Hematopoietic multipotent progenitor cell treated with erythropoietin and hydrocortisone succinate and interleukin-3 and kit ligand, for 4 days (in vitro differentiated cells): ENCODE data around the gene PRKAR2A.
"Not testable (repeated sequence)": the region's sequence is repeated elsewhere in the genome, so short reads cannot be mapped to it uniquely, and the experiment has no call there.

Source experiments
- DNase-seq: peaks from one replicate; pipeline ENCODE4 v3.0.0-alpha.2; 2015

Gene PRKAR2A

DNA sequence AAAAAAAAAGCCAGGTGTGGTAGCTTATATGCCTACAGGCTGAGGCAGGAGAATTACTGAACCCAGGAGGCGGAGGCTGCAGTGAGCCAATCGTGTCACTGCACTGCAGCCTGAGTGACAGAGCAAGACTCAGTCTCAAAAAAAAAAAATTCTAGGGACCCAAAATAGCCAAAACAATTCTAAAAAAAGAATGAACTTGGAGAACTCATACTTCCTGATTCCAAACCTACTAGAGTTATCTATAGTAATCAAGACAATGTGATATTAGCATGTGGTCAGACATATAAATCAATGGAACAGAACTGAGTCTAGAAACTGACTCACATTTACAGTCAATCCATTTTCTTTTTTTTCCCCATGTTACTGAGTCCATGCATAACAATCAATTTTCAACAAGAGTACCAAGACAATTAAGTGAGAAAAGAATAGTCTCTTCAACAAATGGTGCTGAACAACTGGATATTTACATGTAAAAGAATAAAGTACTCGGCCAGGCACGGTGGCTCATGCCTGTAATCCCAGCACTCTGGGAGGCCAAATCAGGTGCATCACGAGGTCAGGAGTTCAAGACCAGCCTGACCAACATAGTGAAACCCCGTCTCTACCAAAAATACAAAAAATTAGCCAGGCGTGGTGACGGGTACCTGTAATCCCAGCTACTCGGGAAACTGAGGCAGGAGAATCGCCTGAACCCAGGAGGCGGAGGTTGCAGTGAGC lies 11.9 kb downstream of the PRKAR2A start:
- no peak for DNase-seq

DNA sequence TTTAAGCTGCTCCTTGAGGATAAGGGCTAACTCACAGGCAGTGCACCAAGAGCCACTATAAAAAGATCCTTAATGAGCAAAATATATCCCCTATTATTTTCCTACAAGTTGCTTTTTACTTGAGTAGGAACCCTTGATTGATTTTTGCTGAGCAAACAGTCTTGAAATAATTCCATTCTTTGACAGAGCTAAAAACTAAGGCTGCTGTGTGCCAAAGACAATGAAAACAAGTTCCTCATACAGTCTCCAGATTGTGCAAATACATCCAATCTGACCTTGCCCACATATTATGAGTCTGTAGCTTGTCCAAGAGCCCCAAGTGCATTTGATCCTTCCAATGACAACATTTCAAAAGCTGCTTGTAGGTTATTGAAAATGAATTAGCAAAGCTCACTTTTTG lies 15.0 kb downstream of the PRKAR2A start:
- DNase-seq: no peak

DNA sequence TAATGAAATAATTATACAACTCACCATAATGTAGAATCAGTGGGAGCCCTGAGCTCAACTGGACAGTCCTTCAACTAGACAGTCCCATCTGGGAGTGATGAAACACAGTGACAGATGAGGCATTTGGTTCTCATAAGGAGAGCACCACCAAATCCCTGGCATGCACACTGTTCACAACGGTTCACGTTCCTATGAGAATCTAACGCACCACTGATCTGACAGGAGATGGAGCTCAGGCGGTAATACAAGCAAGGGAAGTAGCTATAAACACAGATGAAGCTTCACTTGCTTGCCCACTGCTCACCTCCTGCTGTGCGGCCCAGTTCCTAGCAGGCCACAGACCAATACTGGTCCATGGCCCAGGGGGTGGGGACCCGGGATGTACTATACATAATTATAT lies 17.0 kb downstream of the PRKAR2A start:
- DNase-seq: no peak

DNA sequence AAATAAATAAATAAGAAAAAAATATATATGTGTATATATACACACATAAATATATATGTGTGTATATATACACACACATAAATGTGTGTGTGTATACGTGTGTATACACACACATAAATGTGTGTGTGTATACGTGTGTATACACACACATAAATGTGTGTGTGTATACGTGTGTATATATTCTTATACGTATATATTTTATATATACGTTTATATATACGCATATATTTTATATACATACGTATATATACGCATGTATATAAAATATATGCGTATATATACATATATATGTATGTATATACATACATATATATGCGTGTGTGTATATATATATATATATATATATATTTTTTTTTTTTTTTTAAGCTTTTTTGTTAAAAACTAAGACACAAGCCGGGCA lies 18.1 kb downstream of the PRKAR2A start:
- DNase-seq: not testable (repeated sequence)

DNA sequence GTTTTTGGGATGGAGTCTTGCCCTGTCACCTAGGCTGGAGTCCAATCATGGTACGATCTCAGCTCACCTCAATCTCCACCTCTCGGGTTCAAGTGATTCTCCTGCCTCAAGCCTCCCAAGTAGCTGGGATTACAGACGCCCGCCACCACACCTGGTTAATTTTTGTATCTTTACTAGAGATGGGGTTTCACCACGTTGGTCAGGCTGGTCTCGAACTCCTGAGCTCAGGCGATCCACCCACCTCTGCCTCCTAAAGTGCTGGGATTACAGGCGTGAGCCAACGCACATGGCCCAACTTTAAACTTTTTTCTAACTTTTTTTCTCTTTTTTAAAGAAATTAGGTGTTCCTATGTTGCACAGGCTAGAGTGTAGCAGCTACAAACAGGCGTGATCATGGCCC lies 19.8 kb downstream of the PRKAR2A start:
- DNase-seq: not testable (repeated sequence)

DNA sequence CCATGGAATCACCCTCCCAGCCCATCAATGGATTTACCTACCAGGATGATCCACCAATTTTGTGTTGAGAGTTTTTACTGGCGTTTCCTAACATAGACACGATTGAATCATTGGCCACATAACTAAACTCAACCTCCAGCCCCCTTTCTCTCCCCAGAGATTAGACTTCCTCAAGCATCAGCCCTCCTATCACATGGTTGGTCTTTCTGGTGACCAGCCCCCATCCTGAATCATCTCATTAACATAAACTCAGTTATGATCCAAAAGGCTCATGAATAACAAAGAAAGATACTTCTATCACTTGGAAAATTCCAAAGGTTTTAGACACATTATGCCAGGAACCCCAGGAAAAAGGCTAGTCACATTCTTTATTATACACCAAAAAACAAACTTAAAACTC lies 21.2 kb downstream of the PRKAR2A start:
- peak; percentile 26 for DNase-seq

DNA sequence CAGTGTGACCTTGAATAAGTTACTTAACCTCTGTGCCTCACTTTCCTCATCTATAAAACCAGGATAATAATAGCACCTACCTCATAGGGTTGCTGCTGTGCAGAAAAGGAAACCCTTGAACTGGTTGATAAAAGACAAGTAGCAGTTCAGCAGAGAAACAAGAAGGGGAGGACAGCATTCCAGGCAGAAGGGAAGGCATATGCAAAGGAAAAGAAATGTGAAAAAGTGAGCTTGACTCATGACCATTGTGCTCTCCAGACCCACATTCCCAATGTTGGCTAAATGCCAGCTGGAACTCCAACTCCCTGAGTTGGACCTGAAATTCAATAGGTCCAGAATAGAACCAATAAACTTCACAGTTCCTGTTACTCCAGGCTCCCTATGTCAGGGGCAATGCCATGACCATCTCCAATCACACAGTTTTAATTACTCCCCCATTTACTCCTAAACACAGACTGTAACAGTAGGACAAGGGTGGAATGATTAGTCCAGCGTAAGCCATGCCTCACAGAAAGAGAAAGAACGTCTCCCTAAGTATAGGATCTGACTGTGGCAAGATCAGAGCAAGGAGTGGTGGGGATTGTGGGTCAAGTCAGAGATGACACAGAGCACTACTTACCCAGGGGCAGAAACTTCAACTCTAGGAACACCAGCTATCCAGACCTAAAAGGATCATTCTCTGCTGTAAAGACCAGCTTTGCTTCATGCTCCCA lies 26.9 kb downstream of the PRKAR2A start:
- no peak for DNase-seq

DNA sequence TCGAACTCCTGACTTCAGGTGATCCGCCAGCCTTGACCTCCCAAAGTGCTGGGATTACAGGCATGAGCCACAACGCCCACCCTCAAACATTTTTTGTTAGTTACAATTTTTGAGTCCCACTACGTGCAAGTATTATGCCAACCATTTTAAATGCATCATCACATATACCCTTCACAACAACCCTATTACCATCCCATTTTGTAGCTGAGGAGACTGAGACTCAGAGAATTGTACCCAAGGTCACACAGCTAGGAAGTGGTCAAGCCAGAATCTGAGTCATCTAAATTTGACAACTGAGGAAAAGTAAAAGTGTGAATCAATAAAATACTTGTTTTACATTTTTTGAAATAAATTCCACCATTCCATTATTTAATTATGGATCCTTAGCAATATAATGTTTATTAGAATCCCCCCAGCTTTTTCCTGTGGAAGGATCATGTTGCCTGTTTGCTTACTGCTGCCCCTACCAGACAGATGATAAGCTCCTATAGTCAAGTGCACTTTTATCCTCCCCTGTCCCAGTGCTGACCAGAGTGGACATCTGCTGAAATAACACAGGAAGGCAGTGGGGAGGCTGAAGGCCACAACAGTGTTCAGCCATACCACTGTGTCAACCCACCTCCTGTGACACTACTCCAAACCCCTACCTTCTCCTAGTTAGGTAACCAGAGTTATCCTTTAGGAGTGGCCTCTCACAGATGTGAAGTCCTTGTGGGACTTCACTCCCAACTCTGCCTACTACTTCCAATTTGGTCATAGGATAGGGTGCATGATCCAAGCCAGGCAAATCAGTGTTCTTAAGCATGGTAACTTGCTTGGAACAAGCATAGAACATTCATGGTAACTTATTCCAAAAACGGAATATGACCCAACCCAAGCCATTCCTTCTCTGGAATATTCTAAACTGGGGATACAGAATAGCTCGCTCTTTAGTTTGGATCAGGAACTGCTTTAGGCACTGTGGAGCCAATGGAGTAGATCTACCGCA lies 28.1 kb downstream of the PRKAR2A start:
- no peak for DNase-seq

DNA sequence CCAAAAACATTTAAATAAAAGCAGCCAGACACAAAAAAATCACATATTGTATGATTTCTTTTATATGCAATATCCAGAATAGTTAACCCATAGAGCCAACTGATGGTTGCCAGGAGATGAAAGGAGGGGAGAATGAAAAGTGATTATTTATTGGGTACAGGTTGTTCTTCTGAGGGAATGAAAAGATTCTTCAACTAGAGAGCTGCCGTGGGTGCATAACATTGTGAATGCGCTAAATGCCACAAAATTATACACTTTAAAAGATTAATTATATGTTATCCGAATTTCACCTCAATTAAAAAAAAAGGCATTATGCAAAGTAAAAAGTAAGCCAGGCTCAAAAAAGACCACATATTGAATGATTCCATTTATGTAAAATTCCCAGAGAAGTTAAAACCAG lies 36.1 kb downstream of the PRKAR2A start:
- DNase-seq: no peak

DNA sequence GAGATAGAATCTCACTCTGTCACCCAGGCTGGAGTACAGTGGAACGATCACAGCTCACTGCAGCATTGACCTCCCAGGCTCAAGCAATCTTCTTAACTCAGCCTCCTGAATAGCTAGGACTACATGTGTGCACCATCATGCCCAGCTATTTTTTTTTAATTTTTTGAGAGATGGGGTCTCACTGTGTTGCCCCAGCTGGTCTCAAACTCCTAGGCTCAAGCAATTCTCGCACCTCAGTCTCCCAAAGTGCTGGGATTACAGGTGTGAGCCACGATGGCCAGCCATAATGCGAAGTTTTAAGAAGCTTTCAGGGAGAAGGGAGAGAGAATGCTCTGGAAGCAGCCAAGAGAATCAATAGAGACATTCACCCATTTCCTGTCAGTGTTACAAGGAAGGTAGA lies 42.7 kb downstream of the PRKAR2A start:
- DNase-seq: no peak

DNA sequence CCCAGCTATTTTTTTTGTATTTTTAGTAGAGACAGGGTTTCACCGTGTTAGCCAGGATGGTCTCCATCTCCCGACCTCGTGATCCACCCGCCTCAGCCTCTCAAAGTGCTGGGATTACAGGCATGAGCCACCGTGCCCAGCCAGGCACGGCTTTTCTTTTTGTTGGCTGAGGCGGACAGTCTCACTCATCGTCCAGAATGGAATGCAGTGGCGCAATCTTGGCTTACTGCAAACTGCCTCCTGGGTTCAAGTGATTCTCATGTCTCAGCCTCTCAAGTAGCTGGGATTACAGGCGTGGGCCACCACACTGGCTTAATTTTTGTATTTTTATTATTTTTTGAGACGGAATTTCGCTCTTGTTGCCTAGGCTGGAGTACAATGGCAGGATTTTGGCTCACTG lies 46.8 kb downstream of the PRKAR2A start:
- DNase-seq: not testable (repeated sequence)

DNA sequence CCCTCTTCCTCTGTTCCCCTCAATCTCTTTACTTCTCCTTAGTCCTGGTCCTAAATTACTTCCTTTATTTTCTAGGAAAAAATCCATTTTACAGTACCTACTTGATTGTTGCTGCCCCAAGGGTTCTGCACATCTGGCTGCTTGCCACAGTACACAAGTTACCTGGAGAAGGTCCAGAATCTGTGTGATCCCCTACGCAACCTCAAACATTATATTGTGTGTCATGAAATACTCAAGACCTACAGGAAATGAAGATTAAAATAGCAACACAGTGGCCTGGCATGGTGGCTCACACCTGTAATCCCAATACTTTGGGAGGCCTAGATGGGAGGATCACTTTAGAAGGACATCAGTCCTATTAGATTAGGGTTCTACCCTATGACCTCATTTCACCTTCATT lies 48.7 kb downstream of the PRKAR2A start:
- no peak for DNase-seq

DNA sequence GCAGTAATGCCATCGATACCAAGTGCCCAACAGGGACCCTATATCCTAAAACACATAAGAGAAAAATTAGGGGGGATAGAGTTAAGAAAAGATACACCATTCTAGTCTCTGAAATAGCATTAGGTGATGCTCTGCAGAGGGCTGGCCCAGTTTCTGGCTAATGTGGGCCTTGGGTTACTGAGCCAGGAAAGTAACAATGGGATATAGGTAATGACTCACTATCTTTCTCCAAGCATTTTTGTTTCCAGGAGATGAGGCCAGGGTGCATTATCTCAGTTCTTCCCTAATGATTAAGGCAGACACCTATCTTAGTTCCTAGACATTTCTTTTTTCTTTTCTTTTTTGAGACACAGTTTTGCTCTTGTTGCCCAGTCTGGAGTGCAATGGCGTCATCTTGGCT lies 50.0 kb downstream of the PRKAR2A start:
- DNase-seq: no peak

DNA sequence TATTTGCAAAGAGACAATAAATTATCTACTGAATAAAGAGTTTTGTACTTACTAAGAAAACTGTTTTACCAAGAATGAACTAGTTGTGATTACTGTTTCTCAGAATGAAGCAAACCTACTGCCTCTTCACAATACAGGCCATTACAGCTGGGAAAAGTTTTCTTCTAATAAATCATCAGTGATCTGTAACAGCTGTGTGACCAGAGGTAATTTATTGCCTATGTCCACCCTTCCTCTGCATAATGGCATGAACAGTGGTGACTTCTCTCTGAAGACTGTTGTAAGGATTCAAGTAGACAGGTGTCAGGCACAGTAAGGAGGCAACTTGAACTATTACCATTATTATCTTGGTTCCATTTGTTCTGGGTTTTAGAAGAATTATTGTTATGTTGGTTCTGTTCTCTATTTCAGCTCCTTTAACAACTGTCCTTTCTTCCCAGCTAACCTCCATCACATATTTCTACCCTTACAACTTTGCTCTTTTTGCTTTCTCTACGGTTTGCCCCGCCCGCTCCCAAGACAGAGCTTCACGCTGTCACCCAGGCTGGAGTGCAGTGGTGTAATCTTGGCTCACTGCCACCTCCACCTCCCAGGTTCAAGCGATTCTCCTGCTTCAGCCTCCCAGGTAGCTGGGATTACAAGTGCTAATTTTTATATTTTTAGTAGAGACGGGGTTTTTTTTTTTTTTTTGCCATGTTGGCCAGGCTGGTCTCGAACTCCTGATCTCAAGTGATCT lies 51.5 kb downstream of the PRKAR2A start:
- no peak for DNase-seq

DNA sequence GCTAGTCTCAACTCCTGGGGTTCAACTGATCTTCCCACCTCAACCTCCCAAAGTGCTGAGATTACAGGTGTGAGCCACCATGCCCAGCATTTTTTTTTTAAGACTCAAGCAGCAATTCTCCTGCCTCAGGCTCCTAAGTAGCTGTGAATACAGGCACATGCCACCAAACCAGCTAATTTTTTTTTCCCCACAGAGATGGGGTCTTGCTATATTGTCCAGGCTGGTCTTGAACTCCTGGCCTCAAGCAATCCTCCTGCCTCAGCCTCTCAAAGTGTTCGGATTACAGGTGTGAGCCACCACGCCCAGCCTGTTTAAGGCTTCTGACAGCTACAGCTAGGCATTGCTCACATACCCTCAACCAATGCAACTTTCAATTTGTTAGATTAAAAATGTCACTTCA lies 54.2 kb downstream of the PRKAR2A start:
- DNase-seq: not testable (repeated sequence)

DNA sequence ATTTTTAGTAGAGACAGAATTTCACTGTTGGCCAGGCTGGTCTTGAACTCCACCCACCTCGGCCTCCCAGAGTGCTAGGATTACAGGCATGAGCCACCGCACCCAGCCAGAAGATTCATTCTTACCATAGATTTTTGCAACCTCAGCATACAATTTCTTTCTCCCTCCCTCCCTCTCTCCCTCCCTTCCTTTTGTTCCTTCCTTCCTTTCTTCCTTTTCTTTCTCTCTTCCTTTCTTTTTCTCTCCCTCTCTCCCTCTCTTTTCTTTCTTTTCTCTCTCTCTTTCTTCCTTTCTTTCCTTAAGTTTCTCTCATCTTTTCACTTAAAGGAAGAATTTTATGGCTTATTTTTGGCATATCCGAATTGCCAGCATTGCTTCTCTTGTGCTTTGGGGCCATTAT lies 58.0 kb downstream of the PRKAR2A start:
- no peak for DNase-seq

DNA sequence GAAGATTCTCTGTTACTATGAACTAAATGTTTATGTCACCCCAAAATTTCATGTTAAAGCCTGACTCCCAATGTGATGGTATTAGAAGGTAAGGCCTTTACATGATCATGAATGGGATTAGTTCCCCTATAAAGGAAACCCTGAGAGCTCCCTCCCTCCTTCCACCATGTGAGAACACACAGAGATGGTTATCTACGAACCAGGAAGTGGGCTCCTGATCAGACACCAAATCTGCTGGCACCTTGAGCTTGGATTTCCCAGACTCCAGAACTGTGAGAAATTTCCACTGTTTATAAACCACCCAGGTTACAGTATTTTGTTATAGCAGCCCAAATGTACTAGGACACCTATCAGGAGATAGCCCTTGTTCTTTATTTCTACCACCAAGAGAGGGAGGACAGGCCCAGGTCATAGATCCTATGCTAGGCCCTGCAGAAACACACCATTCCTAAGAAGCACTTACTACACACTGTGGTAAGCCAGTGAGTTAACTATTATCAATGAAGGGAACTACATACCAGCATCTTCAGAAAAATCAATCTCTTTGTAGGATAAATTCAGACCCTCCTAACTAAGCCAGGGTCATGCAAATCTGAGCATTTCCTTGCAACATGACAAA lies 59.0 kb downstream of the PRKAR2A start:
- peak; percentile 27 for DNase-seq

DNA sequence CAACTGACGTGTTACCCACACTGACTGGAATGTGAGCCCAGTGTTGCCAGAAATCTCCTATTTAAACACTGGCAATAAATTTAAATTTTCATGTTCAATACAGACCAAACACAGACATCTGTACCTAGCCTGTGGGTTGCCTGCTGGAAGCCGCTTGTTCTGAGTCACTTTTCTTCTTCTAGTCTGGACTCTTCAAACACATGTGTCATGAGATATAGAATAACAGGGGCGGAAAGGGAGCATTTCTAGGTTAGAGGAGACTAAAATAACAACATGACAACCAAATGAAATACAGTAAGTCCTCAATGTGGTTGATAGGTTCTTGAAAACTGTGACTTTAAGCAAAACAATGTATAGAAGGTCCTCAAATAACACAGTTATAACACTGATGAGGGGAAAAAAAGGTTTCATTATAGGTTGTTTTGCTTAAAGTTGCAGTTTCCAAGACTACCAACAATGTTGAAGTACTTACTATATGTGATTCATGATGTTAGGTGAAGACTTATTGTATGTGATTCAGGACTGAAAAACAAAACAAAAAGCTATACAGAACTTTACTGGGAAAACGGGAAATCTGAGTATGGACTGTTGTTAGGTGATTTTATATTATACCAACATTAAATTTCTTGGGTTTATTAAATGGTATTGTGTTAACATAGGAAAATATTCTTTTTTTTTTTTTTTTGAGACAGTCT lies 63.1 kb downstream of the PRKAR2A start:
- no peak for DNase-seq

DNA sequence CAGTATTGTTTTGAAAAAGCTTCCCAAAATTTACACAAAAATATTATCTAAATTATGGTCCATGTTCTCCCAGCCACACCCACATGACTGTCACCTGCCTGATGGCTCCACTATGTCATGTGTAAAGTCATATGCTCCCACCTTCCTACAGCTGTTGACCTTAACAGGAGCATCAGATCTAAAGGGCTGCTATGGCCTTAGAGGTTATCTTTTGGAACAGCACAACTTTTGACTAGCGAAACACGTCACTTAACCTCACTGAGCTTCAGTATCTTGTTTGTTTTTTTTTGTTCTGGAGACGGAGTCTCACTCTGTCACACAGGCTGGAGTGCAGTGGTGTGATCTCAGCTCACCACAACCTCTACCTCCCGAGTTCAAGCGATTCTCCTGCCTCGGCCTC lies 64.4 kb downstream of the PRKAR2A start:
- DNase-seq: no peak

DNA sequence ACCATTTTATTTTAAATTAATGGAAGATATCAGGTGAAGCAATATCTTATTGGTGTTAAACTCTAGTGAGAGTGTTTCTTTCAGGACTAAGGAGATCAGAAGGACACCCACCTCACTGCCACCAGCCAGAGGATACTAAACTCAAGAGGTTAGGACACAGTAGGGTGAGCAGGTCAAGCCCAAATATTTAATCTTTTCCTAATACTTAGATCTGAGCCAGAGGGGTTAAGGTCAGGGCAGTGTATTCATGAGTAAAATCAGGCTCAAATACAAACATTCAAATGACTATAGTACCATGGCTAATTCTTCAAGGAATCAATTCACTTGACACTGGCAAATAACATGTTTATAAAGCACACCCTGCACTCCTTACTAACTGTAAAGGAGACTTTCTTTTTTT lies 65.6 kb downstream of the PRKAR2A start:
- no peak for DNase-seq

DNA sequence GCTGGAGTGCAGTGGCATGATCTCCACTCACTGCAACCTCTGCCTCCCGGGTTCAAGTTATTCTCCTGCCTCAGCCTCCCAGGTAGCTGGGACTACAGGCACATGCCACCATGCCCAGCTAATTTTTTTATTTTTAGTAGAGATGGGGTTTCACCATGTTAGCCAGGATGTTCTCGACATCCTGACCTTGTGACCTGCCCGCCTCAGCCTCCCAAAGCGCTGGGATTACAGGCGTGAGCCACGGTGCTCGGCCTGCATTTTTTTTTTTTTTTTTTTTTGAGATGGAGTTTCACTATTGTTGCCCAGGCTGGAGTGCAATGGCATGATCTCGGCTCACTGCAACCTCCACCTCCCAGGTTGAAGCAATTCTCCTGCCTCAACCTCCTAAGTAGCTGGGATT lies 69.1 kb downstream of the PRKAR2A start:
- DNase-seq: not testable (repeated sequence)

DNA sequence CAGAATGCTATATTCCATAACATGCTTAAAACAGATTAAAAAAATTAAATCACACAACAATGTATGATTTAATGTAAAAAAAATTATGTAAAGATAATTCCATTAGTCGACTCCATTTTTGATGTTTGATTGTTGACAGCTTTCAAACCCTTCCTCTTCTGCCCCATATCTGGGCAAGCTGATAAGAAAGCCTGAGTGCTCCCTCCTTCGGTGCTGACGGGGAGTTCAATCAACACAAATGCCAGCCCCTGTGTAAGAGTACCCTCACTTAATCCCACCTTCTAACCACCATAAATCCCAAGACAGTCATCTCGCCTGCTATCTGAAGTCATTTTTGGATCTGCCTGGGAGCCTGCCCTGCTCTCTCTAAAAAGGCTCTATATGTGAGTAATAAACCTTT lies 70.8 kb downstream of the PRKAR2A start:
- peak; percentile 69 for DNase-seq
